ENCODE measurements around the gene MSI2. TPM values are rescaled to one million over a fixed set of nuclear protein-coding genes. Genes with fewer than 3 reads are reported as not detected.

MSI2 gene
- total RNA-seq, 1 donor from 2014 or later = 75.5 TPM

DNA sequence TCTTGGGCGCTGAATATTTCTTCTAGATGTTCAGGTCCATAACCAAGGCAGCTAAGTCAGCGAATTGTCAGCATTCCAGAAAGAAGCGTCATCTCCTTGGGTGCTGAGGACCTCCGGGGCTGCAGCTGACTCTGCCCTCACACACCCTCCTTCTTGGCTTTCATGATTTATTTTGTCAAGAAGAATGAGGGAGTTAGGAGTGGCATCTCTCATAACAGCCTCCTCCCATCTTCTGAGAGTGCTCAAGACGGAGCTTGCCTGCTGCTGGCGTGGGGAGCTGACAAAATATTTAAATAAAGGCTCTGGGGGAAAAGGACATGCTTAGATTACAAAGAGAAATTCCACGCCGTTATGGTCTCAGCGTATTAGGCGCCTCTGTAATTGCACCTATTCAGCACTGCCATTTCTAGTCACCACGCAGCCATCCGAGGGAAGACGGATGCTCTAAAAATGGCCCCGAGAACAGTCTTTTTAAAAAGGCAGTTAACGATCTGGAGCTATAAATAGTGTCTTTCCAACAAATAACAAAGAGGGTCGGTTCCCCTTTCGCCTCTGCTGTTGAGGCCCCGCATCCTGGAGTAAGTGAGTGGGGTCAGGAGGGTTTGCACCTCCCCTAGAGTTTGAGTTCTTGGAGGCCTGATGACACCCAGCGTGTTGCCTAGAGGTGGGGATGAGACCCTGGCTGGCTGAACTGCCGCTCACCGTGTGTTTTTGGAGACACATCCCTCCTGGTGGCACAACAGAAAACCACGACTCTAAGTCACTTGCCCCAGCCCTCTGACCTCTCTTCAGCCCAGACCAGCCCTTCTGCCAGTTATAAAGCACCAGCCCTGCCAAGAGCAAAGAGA, 301.7 kb downstream of the MSI2 start:
- Mint-ChIP-seq H3K4me3 (ENCODE audit: unreplicated experiment) (peak overlapping the region; percentile 50), H3K9me3 (ENCODE audit: unreplicated experiment) (no peaks in the 10 kb centered on the region), H3K27ac (ENCODE audit: unreplicated experiment) (peak overlapping the region; percentile 76), H3K27me3 (ENCODE audit: unreplicated experiment) (no peaks in the 10 kb centered on the region), H3K36me3 (ENCODE audit: unreplicated experiment) (peaks cover 2% of the 10 kb centered on the region), H3K4me1 (ENCODE audit: unreplicated experiment) (peaks cover 55% of the 10 kb centered on the region)
- TF ChIP-seq, protein P1, sequence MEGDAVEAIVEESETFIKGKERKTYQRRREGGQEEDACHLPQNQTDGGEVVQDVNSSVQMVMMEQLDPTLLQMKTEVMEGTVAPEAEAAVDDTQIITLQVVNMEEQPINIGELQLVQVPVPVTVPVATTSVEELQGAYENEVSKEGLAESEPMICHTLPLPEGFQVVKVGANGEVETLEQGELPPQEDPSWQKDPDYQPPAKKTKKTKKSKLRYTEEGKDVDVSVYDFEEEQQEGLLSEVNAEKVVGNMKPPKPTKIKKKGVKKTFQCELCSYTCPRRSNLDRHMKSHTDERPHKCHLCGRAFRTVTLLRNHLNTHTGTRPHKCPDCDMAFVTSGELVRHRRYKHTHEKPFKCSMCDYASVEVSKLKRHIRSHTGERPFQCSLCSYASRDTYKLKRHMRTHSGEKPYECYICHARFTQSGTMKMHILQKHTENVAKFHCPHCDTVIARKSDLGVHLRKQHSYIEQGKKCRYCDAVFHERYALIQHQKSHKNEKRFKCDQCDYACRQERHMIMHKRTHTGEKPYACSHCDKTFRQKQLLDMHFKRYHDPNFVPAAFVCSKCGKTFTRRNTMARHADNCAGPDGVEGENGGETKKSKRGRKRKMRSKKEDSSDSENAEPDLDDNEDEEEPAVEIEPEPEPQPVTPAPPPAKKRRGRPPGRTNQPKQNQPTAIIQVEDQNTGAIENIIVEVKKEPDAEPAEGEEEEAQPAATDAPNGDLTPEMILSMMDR (IDR thresholded peaks at IDR 0.05) = no peak
- DNase-seq (ENCODE audit: extremely low spot score, unreplicated experiment) = no peak

- Mint-ChIP-seq H3K27me3 (ENCODE audit: unreplicated experiment) (no peaks in the 10 kb centered on the region), H3K9me3 (ENCODE audit: unreplicated experiment) (no peaks in the 10 kb centered on the region), H3K4me3 (ENCODE audit: unreplicated experiment) (no peak overlapping the region), H3K27ac (ENCODE audit: unreplicated experiment) (no peak overlapping the region), H3K4me1 (ENCODE audit: unreplicated experiment) (peaks cover 45% of the 10 kb centered on the region), H3K36me3 (ENCODE audit: unreplicated experiment) (peaks cover 2% of the 10 kb centered on the region)
- DNase-seq (ENCODE audit: extremely low spot score, unreplicated experiment) = no peak
- TF ChIP-seq, protein P1 (IDR thresholded peaks at IDR 0.05) = no peak
Observed at GRCh38 chr17:57559226-57559625, 302.9 kb downstream of the MSI2 start.

DNA sequence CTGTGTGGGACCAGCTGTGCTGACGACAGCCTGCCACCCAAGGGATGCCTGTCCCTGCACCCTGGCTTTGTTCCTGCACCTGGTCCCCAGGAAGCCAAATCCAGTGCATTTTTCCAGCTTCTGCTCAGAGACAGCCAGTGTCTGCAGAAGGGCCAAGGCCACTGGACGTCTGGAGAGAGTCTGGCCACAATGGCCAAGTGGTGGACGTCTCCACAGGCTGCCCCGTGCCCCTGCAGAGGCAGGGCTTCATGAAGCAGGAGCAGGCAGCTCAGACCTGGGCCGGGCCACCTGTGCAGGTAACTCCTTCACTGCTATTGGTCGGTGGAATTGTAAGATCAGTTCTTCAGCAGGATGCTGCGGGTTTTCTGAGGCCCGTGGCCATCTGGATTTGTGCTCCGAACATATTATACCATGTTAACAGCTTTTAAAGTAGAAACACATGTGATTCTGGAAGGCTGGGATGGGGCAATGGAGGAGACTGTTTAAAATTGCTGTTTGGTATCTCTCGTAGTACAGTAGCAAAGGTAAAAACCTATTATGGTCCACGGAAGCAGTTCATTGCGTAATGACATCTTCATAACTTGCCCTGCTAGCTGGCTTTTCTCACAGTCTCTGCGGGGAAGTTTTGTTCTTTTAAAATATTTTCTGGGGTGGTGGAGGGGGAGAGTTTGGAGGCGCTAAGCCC, 303.5 kb downstream of the MSI2 start:
- no peaks in the 10 kb centered on the region for H3K27me3 Mint-ChIP-seq (ENCODE audit: unreplicated experiment)
- DNase-seq (ENCODE audit: extremely low spot score, unreplicated experiment) = no peak
- H3K36me3 Mint-ChIP-seq (ENCODE audit: unreplicated experiment) = peaks cover 2% of the 10 kb centered on the region
- H3K4me3 Mint-ChIP-seq (ENCODE audit: unreplicated experiment) = no peak overlapping the region
- peaks cover 40% of the 10 kb centered on the region for H3K4me1 Mint-ChIP-seq (ENCODE audit: unreplicated experiment)
- no peaks in the 10 kb centered on the region for H3K9me3 Mint-ChIP-seq (ENCODE audit: unreplicated experiment)
- H3K27ac Mint-ChIP-seq (ENCODE audit: unreplicated experiment) = no peak overlapping the region
- TF ChIP-seq, protein P1 (IDR thresholded peaks at IDR 0.05) = no peak

DNA sequence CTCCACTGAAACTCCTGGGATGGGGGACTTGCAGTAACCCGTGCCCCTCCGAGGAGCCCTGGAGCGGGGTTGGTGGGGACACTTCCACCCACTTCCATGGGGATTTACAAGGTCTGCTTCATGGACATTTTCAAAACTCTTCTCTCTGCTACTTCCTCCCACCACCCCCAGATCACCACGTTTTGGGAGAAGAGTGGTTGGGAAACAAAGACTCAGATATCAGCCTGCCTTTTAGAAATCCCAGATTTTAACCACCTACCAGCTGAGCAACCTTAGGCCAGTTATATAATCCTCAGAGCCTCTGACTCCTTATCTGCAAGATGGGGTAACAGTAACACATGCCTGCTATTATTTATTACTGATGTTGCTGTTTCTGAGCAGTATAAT, 304.0 kb downstream of the MSI2 start:
- TF ChIP-seq, protein P1 (IDR thresholded peaks at IDR 0.05) = no peak
- no peak overlapping the region for H3K4me3 Mint-ChIP-seq (ENCODE audit: unreplicated experiment)
- no peaks in the 10 kb centered on the region for H3K9me3 Mint-ChIP-seq (ENCODE audit: unreplicated experiment)
- no peaks in the 10 kb centered on the region for H3K27me3 Mint-ChIP-seq (ENCODE audit: unreplicated experiment)
- no peak for DNase-seq (ENCODE audit: extremely low spot score, unreplicated experiment)
- no peak overlapping the region for H3K27ac Mint-ChIP-seq (ENCODE audit: unreplicated experiment)
- peaks cover 2% of the 10 kb centered on the region for H3K36me3 Mint-ChIP-seq (ENCODE audit: unreplicated experiment)
- H3K4me1 Mint-ChIP-seq (ENCODE audit: unreplicated experiment) = peaks cover 35% of the 10 kb centered on the region

Data from osteocyte (in vitro differentiated cells).